Measurements from ENCODE around the gene SLAMF1. TPM values are rescaled to one million over a fixed set of nuclear protein-coding genes. Genes with fewer than 3 reads are reported as not detected.
"Not testable (repeated sequence)": the region's sequence is repeated elsewhere in the genome, so short reads cannot be mapped to it uniquely, and the experiment has no call there.

The SLAMF1 gene
- total and polyA plus RNA-seq, 2 of the 13 experiments (the other 11 are each of a cell fraction or from before 2014, with no cell fraction given): not detected

- Histone ChIP-seq H3K27ac (ENCODE audit: extremely low read length, insufficient read depth, low read length) (no peak overlapping the region), H4K20me1 (ENCODE audit: insufficient read depth, low read length) (no peaks in the 10 kb centered on the region), H3K36me3 (replicated peaks in 1 of 2; ENCODE audit: control insufficient read depth in 1 of 2, insufficient read depth in 2 of 2, low read length in 2 of 2) (no peaks in the 10 kb centered on the region), H3K9me3 (ENCODE audit: low read length) (peaks cover 9% of the 10 kb centered on the region), H2AFZ (ENCODE audit: low read length) (no peak overlapping the region), H3K4me1 (ENCODE audit: insufficient read depth, low read length) (no peaks in the 10 kb centered on the region), H3K4me3 (replicated peaks in 1 of 3; ENCODE audit: insufficient read depth in 1 of 3, low read depth in 2 of 3, low read length in 3 of 3) (no peak overlapping the region), H3K4me2 (ENCODE audit: low read depth, low read length) (no peak overlapping the region), H3K79me2 (ENCODE audit: insufficient read depth, low read length) (no peaks in the 10 kb centered on the region), H3K27me3 (ENCODE audit: control insufficient read depth in 1 of 2, insufficient read depth in 2 of 2, low read length in 2 of 2) (no peaks in the 10 kb centered on the region), H3K9ac (ENCODE audit: insufficient read depth, low read depth, low read length) (no peak overlapping the region)
- intact Hi-C loops (cut with micrococcal nuclease; ENCODE audit: unreplicated experiment) (no loop called here), in situ Hi-C loops (cut with HindIII; ENCODE audit: extremely low pct_ligation_motif_present, low pct_unique_long_range_greater_than_20kb) (no loop called here)
- WGBS (ENCODE audit: low lambda C conversion rate): 6% methylated on average over 4 of the region's 4 CpGs
- ChIA-PET POLR2A (no interaction called here), CTCF (ENCODE audit: low intra/inter-chr PET ratio, low total read pairs) (no interaction called here)
- ATAC-seq (no peak), DNase-seq (ENCODE audit: low spot score) (no peak), FAIRE-seq (no peak)
- no TSS peak for BruUV-seq (replicated peaks)
- no peak for TF ChIP-seq ZNF382 (CRISPR knock-in tag; IDR thresholded peaks at IDR 0.05; ENCODE audit: borderline replicate concordance)
- TF ChIP-seq ZNF280D (CRISPR knock-in tag; IDR thresholded peaks at IDR 0.05): no peak
- TF ChIP-seq BCL3 (CRISPR knock-in tag; IDR thresholded peaks at IDR 0.05): no peak
- TF ChIP-seq ARHGAP35 (CRISPR knock-in tag; IDR thresholded peaks at IDR 0.05; ENCODE audit: borderline replicate concordance): no peak
Measured at GRCh38 chr1:160560045-160560705, 86.7 kb downstream of the SLAMF1 start.

GRCh38 chr1:160559437-160559836 is 87.4 kb downstream of the SLAMF1 start:
- 37% methylated on average over 3 of the region's 3 CpGs for WGBS (ENCODE audit: low lambda C conversion rate)
- H3K4me1 ChIP-seq (ENCODE audit: insufficient read depth, low read length); ATAC-seq; H3K36me3 ChIP-seq (replicated peaks in 1 of 2; ENCODE audit: control insufficient read depth in 1 of 2, insufficient read depth in 2 of 2, low read length in 2 of 2); H3K4me3 ChIP-seq (replicated peaks in 1 of 3; ENCODE audit: insufficient read depth in 1 of 3, low read depth in 2 of 3, low read length in 3 of 3); H3K9me3 ChIP-seq (ENCODE audit: low read length); CTCF ChIA-PET (ENCODE audit: low intra/inter-chr PET ratio, low total read pairs); DNase-seq (ENCODE audit: low spot score); H3K79me2 ChIP-seq (ENCODE audit: insufficient read depth, low read length); intact Hi-C loops (cut with micrococcal nuclease; ENCODE audit: unreplicated experiment); in situ Hi-C loops (cut with HindIII; ENCODE audit: extremely low pct_ligation_motif_present, low pct_unique_long_range_greater_than_20kb); H3K27ac ChIP-seq (ENCODE audit: extremely low read length, insufficient read depth, low read length); H4K20me1 ChIP-seq (ENCODE audit: insufficient read depth, low read length); FAIRE-seq; H3K27me3 ChIP-seq (ENCODE audit: control insufficient read depth in 1 of 2, insufficient read depth in 2 of 2, low read length in 2 of 2); H3K4me2 ChIP-seq (ENCODE audit: low read depth, low read length); H3K9ac ChIP-seq (ENCODE audit: insufficient read depth, low read depth, low read length); BruUV-seq (replicated peaks); POLR2A ChIA-PET; H2AFZ ChIP-seq (ENCODE audit: low read length): not testable (repeated sequence)
